Heart left ventricle (tissue), 16 donors: Measurements from ENCODE around the gene SNRPA. TPM values are rescaled to one million over a fixed set of nuclear protein-coding genes. Genes with fewer than 3 reads are reported as not detected.

Experiments used
- ATAC-seq, 4 donors: fragments of 200-7000 bp; cut with Tn5 transposase; one replicate each; pipeline ENCODE4 v1.9.1; 2020 to 2022; ENCODE audit warnings: moderate library complexity in 4 of 4, mild to moderate bottlenecking in 3 of 4, moderate number of reproducible peaks in 1 of 4
- DNase-seq, 5 donors: peaks; one replicate each; pipeline ENCODE4 v3.0.0-alpha.2; 2020
- H3K27ac ChIP-seq, 12 donors: fragments of 200-600 bp; sonication (generic) in 4 of 12; one replicate each; pipeline versions ENCODE4 v1.5.0 to v1.8.0; 2016 to 2022; ENCODE audit warnings: mild to moderate bottlenecking in 2 of 12
- H3K27me3 ChIP-seq, 9 donors: fragments of 200-600 bp; sonication (generic) in 2 of 9; one replicate each; pipeline versions ENCODE4 v1.5.1 to v1.8.0; 2016 to 2022; ENCODE audit warnings: mild to moderate bottlenecking in 3 of 9
- H3K36me3 ChIP-seq, 9 donors: fragments of 200-600 bp; sonication (generic) in 2 of 9; one replicate each; pipeline versions ENCODE4 v1.5.0 to v1.8.0; 2018 to 2022; ENCODE audit warnings: mild to moderate bottlenecking in 2 of 9
- H3K4me1 ChIP-seq, 12 donors: fragments of 200-600 bp; sonication (generic) in 4 of 12; one replicate each; pipeline versions ENCODE4 v1.5.0 to v1.8.0; 2016 to 2022; ENCODE audit warnings: mild to moderate bottlenecking in 3 of 12
- H3K4me3 ChIP-seq, 12 donors: fragments of 200-600 bp; sonication (generic) in 4 of 12; one replicate each; pipeline versions ENCODE4 v1.5.0 to v1.8.0; 2017 to 2022; ENCODE audit warnings: mild to moderate bottlenecking in 9 of 12, moderate library complexity in 4 of 12
- H3K9me3 ChIP-seq, 12 donors: fragments of 200-600 bp; sonication (generic) in 4 of 12; one replicate each; pipeline versions ENCODE4 v1.5.0 to v1.8.0; 2016 to 2022; ENCODE audit warnings: mild to moderate bottlenecking in 1 of 12
- POLR2A ChIP-seq, 2 donors: fragments of 450-650 bp; IDR thresholded peaks; one replicate each; pipeline ENCODE4 v1.6.1; 2017; ENCODE audit warnings: antibody characterized with exemption in 2 of 2, mild to moderate bottlenecking in 2 of 2, moderate library complexity in 2 of 2
- WGBS, 4 donors: extraction: QIAGEN DNeasy Blood & Tissue Kit in 2 of 4; methylation state at CpG; one replicate each; pipeline versions ENCODE4 v1.1.5 to v1.1.7; 2013 to 2018; 5-methylcytosine and 5-hydroxymethylcytosine counted together
- intact Hi-C, 10 donors: fragments of 100-400 bp; cut with DNase I; formaldehyde crosslinking; loops; one replicate each; pipeline versions ENCODE4 v1.11.1 to v1.14.2; 2022
- polyA plus RNA-seq, 2 donors: library from polyadenylated mRNA; stranded (reverse); fragments of 200-250 nt; gene quantifications; one replicate each; pipeline ENCODE4 v1.2.3, GENCODE V29; 2013
- total RNA-seq, 9 donors: library from RNA; depleted of rRNA in 2 of 9; stranded (reverse); fragments of >200 nt in 2 of 9; fragmentation: NEBNext Ultra II Directional in 3 of 9; extraction: Animal tissue kit (Norgen Biotek cat#: 25700) in 3 of 9; gene quantifications; one replicate each; pipeline versions ENCODE4 v1.1.0 to v1.2.4, GENCODE V29; 2016 to 2023
- TF ChIP-seq, protein P1 (sequence below), 12 donors: fragments of 200-600 bp; sonication (generic) in 4 of 12; IDR thresholded peaks; one replicate each; pipeline versions ENCODE4 v1.5.0 to v1.8.0; 2018 to 2022; ENCODE audit warnings: antibody characterized with exemption in 12 of 12, mild to moderate bottlenecking in 5 of 12
- donor health status: ischemic (EF 13 %, LVEDD 7.1; RV severe dilation, severe dysfunction).
- donor health status: healthy with polysubstance abuse.
- donor health status: DM: no; HTN: yes; CAD: no.
- donor health status: DM: no; HTN: no; CAD: no.
- donor health status: ischemic (EF 25% LVEDD 6.9; RV normal size, moderate dysfunction).
- donor health status: ischemic (EF 25% LVEDD 5.7; RV mildly dilated, moderate dysfunction).
- donor health status: healthy.
- donor health status: DM: yes; HTN: yes; CAD: no.
- donor health status: ischemic (EF 35%, LVEDD 5.7; RV mildly dilated, moderate dysfunction).
- donor health status: nonischemic (EF 11% LVEDD 7.7; RV severe dilation, severe dysfunction).
- donor health status: DM: yes; HTN: yes; CAD: no.
- donor health status: PGD.
- donor health status: ischemic (EF 29% LVEDD 5.4; RV normal size, mild dysfunction).
- donor health status: nonischemic (EF 23%, LVEDD 6.1; RV moderate dilation, normal function).

The SNRPA gene
- total and polyA plus RNA-seq, 11 donors = 22.5 to 50.2 (median 31.6) TPM

DNA sequence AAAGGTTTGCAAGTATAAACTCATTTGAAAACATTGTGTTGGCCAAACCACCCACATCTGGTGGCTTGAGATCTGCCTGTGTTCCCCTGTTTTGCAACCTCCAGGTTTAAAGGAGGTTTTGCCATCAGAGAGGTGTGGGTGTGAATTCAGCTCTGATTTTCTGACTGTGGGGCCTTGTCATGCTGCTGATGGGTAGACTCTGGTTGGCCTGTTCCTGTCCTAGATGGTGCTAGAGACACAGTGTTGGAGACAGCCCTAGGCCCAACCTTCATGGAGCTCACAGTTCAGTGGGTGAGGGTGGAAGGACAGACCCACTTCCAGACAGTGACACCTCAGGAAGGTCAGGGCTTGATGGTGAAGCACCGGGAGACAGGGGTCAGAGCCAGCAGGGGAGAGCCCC lies 34.5 kb downstream of the SNRPA start:
- no peak for DNase-seq
- no peak for ATAC-seq
- TF ChIP-seq, protein P1, sequence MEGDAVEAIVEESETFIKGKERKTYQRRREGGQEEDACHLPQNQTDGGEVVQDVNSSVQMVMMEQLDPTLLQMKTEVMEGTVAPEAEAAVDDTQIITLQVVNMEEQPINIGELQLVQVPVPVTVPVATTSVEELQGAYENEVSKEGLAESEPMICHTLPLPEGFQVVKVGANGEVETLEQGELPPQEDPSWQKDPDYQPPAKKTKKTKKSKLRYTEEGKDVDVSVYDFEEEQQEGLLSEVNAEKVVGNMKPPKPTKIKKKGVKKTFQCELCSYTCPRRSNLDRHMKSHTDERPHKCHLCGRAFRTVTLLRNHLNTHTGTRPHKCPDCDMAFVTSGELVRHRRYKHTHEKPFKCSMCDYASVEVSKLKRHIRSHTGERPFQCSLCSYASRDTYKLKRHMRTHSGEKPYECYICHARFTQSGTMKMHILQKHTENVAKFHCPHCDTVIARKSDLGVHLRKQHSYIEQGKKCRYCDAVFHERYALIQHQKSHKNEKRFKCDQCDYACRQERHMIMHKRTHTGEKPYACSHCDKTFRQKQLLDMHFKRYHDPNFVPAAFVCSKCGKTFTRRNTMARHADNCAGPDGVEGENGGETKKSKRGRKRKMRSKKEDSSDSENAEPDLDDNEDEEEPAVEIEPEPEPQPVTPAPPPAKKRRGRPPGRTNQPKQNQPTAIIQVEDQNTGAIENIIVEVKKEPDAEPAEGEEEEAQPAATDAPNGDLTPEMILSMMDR (IDR thresholded peaks at IDR 0.05) = no peak
- TF ChIP-seq POLR2A (IDR thresholded peaks at IDR 0.05) = no peak
- Histone ChIP-seq H3K4me1 (no peaks in the 10 kb centered on the region), H3K36me3 (peaks cover 0 to 52% (median 15%) of the 10 kb centered on the region in 9 donors), H3K9me3 (no peaks in the 10 kb centered on the region), H3K27ac (no peak overlapping the region), H3K27me3 (no peaks in the 10 kb centered on the region), H3K4me3 (no peak overlapping the region)
- WGBS, 4 donors = 59 to 100% (median 71%) methylated on average over 1 of the region's 1 CpG
- intact Hi-C loops = no loop called here

DNA sequence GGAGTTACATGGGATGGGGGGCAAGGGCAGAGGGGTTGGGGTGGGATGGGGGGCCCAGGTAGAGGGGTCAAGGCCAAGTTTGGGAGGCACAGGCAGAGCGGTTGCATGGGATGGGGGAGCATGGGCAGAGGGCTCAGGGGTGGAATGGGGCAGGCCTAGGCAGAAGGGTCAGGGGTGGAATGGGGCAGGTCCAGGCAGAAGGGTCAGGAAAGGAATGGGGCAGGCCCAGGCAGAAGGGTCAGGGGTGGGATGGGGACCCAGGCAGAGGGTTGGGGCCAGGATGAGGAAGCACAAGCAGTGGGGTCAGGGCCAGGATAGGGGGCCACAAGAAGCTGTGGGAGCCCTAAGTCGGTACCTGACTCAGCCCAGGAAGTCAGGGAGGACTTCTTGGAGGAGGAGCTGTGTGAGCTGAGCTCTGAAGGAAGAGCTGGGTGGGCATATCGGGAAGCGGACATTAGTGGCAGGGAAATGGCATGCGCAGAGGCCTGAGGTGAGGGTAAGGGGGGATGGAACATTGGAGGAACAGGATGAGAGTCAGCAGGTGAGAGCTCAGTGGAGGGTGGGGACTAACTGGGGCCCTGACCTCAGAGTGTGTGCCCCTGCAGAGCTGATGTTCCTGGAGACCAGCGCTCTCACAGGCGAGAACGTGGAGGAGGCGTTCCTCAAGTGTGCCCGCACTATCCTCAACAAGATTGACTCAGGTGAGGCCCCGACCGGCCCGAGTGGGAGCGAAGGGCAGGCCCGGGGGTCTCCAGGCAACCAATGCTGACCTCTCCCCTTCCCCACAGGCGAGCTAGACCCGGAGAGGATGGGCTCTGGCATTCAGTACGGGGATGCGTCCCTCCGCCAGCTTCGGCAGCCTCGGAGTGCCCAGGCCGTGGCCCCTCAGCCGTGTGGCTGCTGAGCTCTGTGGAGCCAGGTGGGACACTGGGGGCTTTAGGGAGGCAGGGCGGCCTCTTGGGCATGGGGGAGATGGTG lies 35.3 kb downstream of the SNRPA start:
- peaks cover 0 to 59% (median 19%) of the 10 kb centered on the region in 9 donors for H3K36me3 ChIP-seq

DNA sequence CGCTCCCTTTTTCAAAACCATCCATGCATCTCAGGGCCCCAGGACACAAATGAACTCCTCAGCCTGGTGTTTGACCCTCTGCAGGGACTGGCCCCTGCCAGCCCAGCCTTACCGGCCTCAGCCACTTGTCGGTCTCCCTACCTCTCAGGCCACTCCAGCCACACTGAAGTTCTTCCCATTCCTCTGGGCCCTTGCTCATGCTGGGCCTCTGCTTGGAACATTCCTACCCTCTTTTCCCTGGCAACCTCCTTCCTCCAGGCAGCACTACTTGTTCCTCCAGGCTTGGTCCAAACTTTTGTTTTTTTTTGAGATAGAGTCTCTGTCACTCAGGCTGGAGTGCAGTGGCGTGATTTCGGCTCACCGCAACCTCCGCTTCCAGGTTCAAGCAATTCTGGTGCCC lies 40.3 kb downstream of the SNRPA start:
- TF ChIP-seq, protein P1 (IDR thresholded peaks at IDR 0.05) = no peak
- no peak for TF ChIP-seq POLR2A (IDR thresholded peaks at IDR 0.05)
- ATAC-seq = no peak
- WGBS, 4 donors = 80 to 95% (median 83%) methylated on average over 7 of the region's 7 CpGs
- Histone ChIP-seq H3K27ac (no peak overlapping the region), H3K4me3 (no peak overlapping the region), H3K4me1 (no peaks in the 10 kb centered on the region), H3K9me3 (no peaks in the 10 kb centered on the region), H3K27me3 (no peaks in the 10 kb centered on the region), H3K36me3 (peaks cover 0 to 53% (median 22%) of the 10 kb centered on the region in 9 donors)
- intact Hi-C loops = no loop called here
- DNase-seq = no peak

More for the DNA sequence above, 35.3 kb downstream of the SNRPA start:
- WGBS, 4 donors = 91 to 95% (median 92%) methylated on average over 25 of the region's 25 CpGs
- no peak for TF ChIP-seq POLR2A (IDR thresholded peaks at IDR 0.05)
- TF ChIP-seq, protein P1 (IDR thresholded peaks at IDR 0.05) = no peak
- Histone ChIP-seq H3K4me3 (no peak overlapping the region), H3K4me1 (no peaks in the 10 kb centered on the region), H3K9me3 (no peaks in the 10 kb centered on the region), H3K27ac (no peak overlapping the region), H3K27me3 (no peaks in the 10 kb centered on the region)
- ATAC-seq (peak in 1 of 4 donors; percentile 27), DNase-seq (peak in 1 of 5 donors; percentile 58)
- intact Hi-C loops = no loop called here

DNA sequence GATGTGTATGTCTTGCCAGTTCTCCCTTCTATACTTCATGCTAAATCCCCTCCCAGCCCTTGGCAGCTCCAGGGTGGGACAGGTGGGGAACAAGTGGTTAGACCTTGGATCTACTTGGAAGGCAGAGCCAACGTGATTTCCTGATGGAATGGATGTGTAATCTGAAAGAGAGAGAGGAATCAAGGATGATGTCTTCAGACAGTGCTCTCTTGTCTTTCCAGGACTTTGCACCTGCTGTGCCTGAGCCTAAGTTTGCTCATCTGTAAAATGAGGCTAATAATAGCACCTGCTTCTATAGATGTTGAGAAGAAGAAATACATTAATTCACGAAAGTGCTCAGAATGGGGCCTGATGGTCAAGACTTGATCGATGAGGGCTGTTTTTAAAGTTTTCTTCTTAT lies 41.0 kb downstream of the SNRPA start:
- H3K27me3 ChIP-seq = no peaks in the 10 kb centered on the region
- no peak for DNase-seq
- H3K4me1 ChIP-seq = no peaks in the 10 kb centered on the region
- H3K9me3 ChIP-seq = no peaks in the 10 kb centered on the region
- no peak for ATAC-seq
- no peak for TF ChIP-seq POLR2A (IDR thresholded peaks at IDR 0.05)
- TF ChIP-seq, protein P1 (IDR thresholded peaks at IDR 0.05) = no peak
- H3K36me3 ChIP-seq = peaks cover 0 to 50% (median 20%) of the 10 kb centered on the region in 9 donors
- intact Hi-C loops = no loop called here
- H3K27ac ChIP-seq = no peak overlapping the region
- no peak overlapping the region for H3K4me3 ChIP-seq
- 83 to 89% (median 86%) methylated on average over 3 of the region's 3 CpGs for WGBS, 4 donors
